Measurements from ENCODE around the gene HHIP. TPM values are rescaled to one million over a fixed set of nuclear protein-coding genes. Genes with fewer than 3 reads are reported as not detected.
"Not testable (repeated sequence)": the region's sequence is repeated elsewhere in the genome, so short reads cannot be mapped to it uniquely, and the experiment has no call there.

The HHIP gene
- total RNA-seq, 1 experiment from 2014 or later: 0.05 TPM

GRCh38 chr4:144721994-144722393, 76.0 kb downstream of the HHIP start:
- in situ Hi-C loops (cut with HindIII; ENCODE audit: low pct_unique_long_range_greater_than_20kb, low sequenced_read_pairs): no loop called here
- no peak for DNase-seq (ENCODE audit: low read depth, low spot score)

DNA sequence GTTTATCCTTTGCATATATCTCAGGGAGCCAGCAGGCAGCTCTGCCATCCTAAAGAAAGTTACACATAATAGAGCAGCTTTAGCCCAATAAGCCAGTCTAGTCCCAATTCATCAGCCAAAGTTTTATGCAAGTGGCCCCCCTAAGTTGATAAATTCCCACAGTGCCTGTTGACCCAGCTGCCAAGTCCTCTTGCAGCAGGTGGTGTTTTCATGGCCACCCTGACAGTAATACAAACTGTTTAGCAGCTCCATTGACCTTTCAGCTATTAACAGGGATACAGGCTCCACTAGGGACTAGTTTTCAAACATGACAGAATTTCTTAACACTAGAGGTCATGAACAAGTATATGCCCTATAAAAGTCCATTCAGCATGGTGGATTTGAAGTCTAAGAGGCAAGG, 77.5 kb downstream of the HHIP start:
- in situ Hi-C loops (cut with HindIII; ENCODE audit: low pct_unique_long_range_greater_than_20kb, low sequenced_read_pairs): no loop called here

GRCh38 chr4:144729175-144729574, 83.2 kb downstream of the HHIP start:
- DNase-seq (ENCODE audit: low read depth, low spot score): no peak
- in situ Hi-C loops (cut with HindIII; ENCODE audit: low pct_unique_long_range_greater_than_20kb, low sequenced_read_pairs): no loop called here

More for the DNA sequence above, 77.5 kb downstream of the HHIP start:
- DNase-seq (ENCODE audit: low read depth, low spot score): no peak

GRCh38 chr4:144732584-144733428, 86.8 kb downstream of the HHIP start:
- in situ Hi-C loops (cut with HindIII; ENCODE audit: low pct_unique_long_range_greater_than_20kb, low sequenced_read_pairs): no loop called here

DNA sequence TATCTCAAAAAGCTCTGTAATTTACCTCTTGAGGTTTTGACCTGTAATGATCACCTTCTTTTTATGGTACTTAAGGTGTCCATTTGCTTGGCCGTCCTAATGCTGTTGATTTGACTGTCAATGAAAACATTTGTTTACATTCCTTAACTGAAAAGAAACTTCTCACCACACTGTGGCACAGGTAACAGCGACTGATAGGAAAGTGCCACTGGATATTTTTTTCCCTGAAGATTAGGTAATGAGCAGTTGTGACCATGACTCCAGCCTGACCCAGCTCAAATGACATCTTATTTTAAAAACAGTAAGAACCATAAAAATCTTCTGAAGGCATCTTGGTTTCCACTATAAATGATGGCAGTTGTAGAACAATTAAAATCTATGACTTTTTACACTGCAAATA, 87.6 kb downstream of the HHIP start:
- in situ Hi-C loops (cut with HindIII; ENCODE audit: low pct_unique_long_range_greater_than_20kb, low sequenced_read_pairs): no loop called here
- no peak for DNase-seq (ENCODE audit: low read depth, low spot score)

More at GRCh38 chr4:144732584-144733428, 86.8 kb downstream of the HHIP start:
- DNase-seq (ENCODE audit: low read depth, low spot score): no peak

GRCh38 chr4:144734522-144734921, 88.6 kb downstream of the HHIP start:
- no peak for DNase-seq (ENCODE audit: low read depth, low spot score)
- in situ Hi-C loops (cut with HindIII; ENCODE audit: low pct_unique_long_range_greater_than_20kb, low sequenced_read_pairs): no loop called here

GRCh38 chr4:144738649-144739048, 92.7 kb downstream of the HHIP start:
- in situ Hi-C loops (cut with HindIII; ENCODE audit: low pct_unique_long_range_greater_than_20kb, low sequenced_read_pairs): no loop called here
- DNase-seq (ENCODE audit: low read depth, low spot score): no peak

DNA sequence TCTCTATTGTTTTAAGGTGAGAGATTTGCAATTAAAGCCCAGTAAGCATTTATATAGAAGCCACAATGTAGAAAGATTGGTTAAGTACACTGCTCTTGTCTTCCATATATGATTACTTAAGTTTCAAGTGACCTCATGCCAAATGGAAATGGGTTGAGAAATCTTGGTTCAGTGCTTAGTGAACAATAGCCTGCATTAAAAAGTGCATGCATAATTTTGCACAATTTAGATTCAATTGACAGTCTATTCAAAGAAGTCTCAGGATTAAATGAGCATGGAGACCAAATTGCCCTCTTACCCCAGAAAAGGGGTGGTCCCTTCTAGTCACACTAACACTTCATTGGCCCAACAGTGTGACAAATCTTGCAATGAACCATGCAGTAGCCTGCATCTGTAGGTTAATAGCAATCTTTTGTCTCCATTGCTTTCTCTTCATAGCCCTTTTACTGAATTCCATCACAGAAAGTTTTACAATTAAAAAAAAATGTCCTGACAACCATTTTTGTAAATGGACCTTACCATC, 93.6 kb downstream of the HHIP start:
- in situ Hi-C loops (cut with HindIII; ENCODE audit: low pct_unique_long_range_greater_than_20kb, low sequenced_read_pairs): no loop called here
- no peak for DNase-seq (ENCODE audit: low read depth, low spot score)

DNA sequence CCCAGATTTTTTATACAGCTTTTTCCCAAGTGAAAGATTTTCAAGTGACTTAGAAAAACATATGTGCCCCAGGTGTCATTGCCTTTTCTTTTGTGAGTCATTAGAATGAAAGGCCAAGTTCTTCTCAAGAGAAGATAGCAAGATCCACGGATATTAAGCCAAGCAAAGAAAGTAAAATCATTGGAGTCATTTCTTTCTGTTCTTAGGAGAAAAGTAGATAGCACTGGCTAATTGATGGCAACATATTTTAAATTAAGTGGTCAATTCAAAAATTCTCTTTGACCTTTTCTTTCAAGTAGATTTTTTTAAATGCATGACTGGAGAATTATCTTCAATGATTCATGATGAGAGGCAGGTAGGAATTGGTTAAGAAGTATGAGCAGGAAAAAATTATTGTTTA, 94.4 kb downstream of the HHIP start:
- DNase-seq (ENCODE audit: low read depth, low spot score): no peak
- in situ Hi-C loops (cut with HindIII; ENCODE audit: low pct_unique_long_range_greater_than_20kb, low sequenced_read_pairs): no loop called here

- in situ Hi-C loops (cut with HindIII; ENCODE audit: low pct_unique_long_range_greater_than_20kb, low sequenced_read_pairs): no loop called here
- no peak for DNase-seq (ENCODE audit: low read depth, low spot score)
Observed at GRCh38 chr4:144748814-144749555, 103.0 kb downstream of the HHIP start.

GRCh38 chr4:144750348-144750747, 104.4 kb downstream of the HHIP start:
- in situ Hi-C loops (cut with HindIII; ENCODE audit: low pct_unique_long_range_greater_than_20kb, low sequenced_read_pairs): no loop called here
- DNase-seq (ENCODE audit: low read depth, low spot score): no peak

DNA sequence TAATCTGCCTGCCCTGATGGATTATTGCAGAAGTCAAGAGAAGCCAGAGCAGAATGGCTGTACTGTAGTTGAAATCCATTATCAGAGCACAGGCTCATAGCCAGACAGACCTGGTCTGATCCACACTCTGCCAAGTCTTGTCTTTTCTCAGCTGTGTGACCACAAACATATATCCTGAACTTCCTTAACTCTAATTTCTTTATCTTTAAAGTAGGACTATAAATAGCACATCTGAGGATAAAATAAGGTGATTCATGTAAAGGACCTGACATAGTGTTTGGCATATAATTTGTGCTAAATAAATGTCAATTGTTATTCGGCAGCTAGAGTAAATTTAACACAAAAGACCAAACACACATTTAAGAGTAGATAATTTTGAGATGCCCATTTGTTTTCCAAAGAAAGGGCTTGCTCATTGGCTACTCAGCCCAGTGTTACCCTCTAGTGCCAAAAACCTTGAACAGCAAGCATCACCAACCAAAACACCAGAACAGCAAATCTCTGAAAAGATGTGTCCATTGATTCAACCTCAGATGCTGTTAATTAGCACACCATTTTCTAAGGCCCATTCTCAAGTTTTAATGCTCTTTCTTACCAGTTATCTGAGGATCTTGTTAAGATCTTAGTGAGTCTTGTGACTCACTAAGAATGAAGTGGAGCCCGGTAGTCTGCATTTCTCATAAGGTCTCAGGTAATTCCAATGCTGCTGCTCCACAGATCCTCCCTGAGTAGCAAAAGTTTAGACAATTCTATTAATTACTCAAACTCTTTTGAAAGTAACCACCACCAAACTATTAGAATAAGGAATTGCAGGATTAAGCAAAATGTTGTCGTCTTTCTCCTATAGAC, 108.8 kb downstream of the HHIP start:
- in situ Hi-C loops (cut with HindIII; ENCODE audit: low pct_unique_long_range_greater_than_20kb, low sequenced_read_pairs): no loop called here
- DNase-seq (ENCODE audit: low read depth, low spot score): peak; percentile 43

DNA sequence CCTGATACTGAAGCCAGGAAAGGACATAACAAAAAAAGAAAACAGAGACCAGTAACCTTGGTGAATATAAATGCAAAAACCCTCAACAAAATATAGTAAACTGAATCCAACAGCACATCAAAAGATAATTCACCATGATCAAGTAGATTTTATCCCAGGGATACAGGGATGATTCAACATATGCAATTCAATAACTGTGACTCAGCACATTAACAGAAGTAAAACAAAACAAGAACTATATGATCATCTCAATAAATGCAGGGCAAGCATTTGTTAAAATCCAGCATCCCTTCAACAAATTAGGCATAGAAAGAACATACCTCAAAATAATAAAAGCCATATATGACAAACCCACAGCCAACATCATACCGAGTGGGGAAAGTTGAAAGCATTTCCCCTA, 112.0 kb downstream of the HHIP start:
- in situ Hi-C loops (cut with HindIII; ENCODE audit: low pct_unique_long_range_greater_than_20kb, low sequenced_read_pairs): no loop called here
- no peak for DNase-seq (ENCODE audit: low read depth, low spot score)

DNA sequence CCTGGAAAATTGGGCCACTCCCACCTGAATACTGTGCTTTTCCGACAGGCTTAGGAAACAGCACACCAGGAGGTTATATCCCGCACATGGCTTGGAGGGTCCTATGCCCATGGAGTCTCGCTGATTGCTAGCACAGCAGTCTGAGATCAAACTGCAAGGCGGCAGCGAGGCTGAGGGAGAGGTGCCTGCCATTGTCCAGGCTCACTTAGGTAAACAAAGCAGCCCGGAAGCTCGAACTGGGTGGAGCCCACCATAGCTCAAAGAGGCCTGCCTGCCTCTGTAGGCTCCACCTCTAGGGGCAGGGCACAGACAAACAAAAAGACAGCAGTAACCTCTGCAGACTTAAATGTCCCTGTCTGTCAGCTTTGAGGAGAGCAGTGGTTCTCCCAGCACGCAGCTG, 122.9 kb downstream of the HHIP start:
- in situ Hi-C loops (cut with HindIII; ENCODE audit: low pct_unique_long_range_greater_than_20kb, low sequenced_read_pairs); DNase-seq (ENCODE audit: low read depth, low spot score): not testable (repeated sequence)

GRCh38 chr4:144778364-144778763, 132.4 kb downstream of the HHIP start:
- in situ Hi-C loops (cut with HindIII; ENCODE audit: low pct_unique_long_range_greater_than_20kb, low sequenced_read_pairs): no loop called here
- DNase-seq (ENCODE audit: low read depth, low spot score): no peak

GRCh38 chr4:144782345-144782744, 136.4 kb downstream of the HHIP start:
- no peak for DNase-seq (ENCODE audit: low read depth, low spot score)
- in situ Hi-C loops (cut with HindIII; ENCODE audit: low pct_unique_long_range_greater_than_20kb, low sequenced_read_pairs): no loop called here

DNA sequence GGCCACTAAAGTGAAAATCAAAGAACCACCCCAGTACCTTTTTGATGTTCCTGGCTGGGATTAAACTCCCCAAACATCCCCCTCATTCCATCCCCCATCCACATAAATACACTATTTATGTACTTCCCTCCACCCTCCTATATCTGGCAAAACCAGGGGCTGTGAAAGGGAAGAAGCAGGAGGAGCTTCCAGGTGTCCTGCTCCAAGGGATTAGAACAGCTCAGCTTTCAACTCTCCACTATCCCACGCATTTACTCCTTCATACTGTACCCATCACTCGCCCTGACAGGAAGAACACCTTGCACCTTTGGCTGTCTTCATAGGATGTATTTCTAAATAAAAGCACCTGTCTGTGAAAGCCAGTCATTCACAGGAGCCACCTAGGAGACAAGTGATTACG, 140.0 kb downstream of the HHIP start:
- in situ Hi-C loops (cut with HindIII; ENCODE audit: low pct_unique_long_range_greater_than_20kb, low sequenced_read_pairs): no loop called here
- no peak for DNase-seq (ENCODE audit: low read depth, low spot score)

Measured in SK-MEL-5 (cell line).